GM12874 (cell line): ENCODE measurements around the gene RAB26.

Experiments used
- CTCF ChIP-seq: IDR thresholded peaks from 2 replicates; pipeline ENCODE4 v1.5.1; 2011; ENCODE audit warnings: low read depth, mild to moderate bottlenecking, control low read depth, low read length, moderate library complexity; ENCODE audit not compliant: insufficient read depth

The RAB26 gene

GRCh38 chr16:2181952-2182351 lies 33.5 kb downstream of the RAB26 start:
- TF ChIP-seq CTCF, result no peak

GRCh38 chr16:2183671-2184070 lies 35.2 kb downstream of the RAB26 start:
- TF ChIP-seq CTCF, result no peak

- no peak for TF ChIP-seq CTCF
Observed at GRCh38 chr16:2184346-2184745, 35.9 kb downstream of the RAB26 start.

GRCh38 chr16:2184962-2185361 lies 36.5 kb downstream of the RAB26 start:
- no peak for TF ChIP-seq CTCF

- TF ChIP-seq CTCF, result no peak
Observed at GRCh38 chr16:2186064-2186463, 37.6 kb downstream of the RAB26 start.

GRCh38 chr16:2186505-2186904 lies 38.1 kb downstream of the RAB26 start:
- TF ChIP-seq CTCF, result no peak

GRCh38 chr16:2187212-2187611 lies 38.8 kb downstream of the RAB26 start:
- TF ChIP-seq CTCF, result no peak

GRCh38 chr16:2188395-2188794 lies 40.0 kb downstream of the RAB26 start:
- no peak for TF ChIP-seq CTCF
